Smooth muscle cell (in vitro differentiated cells): ENCODE data around the gene SPATA31C1. TPM values are rescaled to one million over a fixed set of nuclear protein-coding genes. Genes with fewer than 3 reads are reported as not detected.

Experiments used
- DNase-seq: peaks from one replicate; lab custom pipeline; 2025; ENCODE audit not compliant: unreplicated experiment; lab: John Stamatoyannopoulos, UW
- H2AFZ ChIP-seq: fragments of 200-600 bp; sonication (generic); 2 replicates; pipeline ENCODE4 v1.6.0; 2016; ENCODE audit warnings: antibody characterized with exemption, low read depth, mild to moderate bottlenecking
- H3F3A ChIP-seq: fragments of 200-600 bp; sonication (generic); 2 replicates; pipeline ENCODE4 v1.6.0; 2017; ENCODE audit warnings: antibody characterized with exemption, low read depth
- H3K27ac ChIP-seq: fragments of 200-600 bp; sonication (generic); 2 replicates; pipeline ENCODE4 v1.5.1; 2016; ENCODE audit warnings: low read depth, mild to moderate bottlenecking
- H3K27me3 ChIP-seq: fragments of 200-600 bp; sonication (generic); 2 replicates; pipeline ENCODE4 v1.6.1; 2016; ENCODE audit warnings: low read depth, mild to moderate bottlenecking
- H3K36me3 ChIP-seq: fragments of 200-600 bp; sonication (generic); 2 replicates; pipeline ENCODE4 v1.5.1; 2016; ENCODE audit warnings: low read depth
- H3K4me1 ChIP-seq: fragments of 200-600 bp; sonication (generic); 2 replicates; pipeline ENCODE4 v1.5.1; 2016; ENCODE audit warnings: low read depth
- H3K4me2 ChIP-seq: fragments of 200-600 bp; sonication (generic); 2 replicates; pipeline ENCODE4 v1.6.0; 2016; ENCODE audit warnings: mild to moderate bottlenecking
- H3K4me3 ChIP-seq: fragments of 200-600 bp; sonication (generic); 2 replicates; pipeline ENCODE4 v1.5.1; 2016; ENCODE audit warnings: mild to moderate bottlenecking
- H3K79me2 ChIP-seq: fragments of 200-600 bp; sonication (generic); 2 replicates; pipeline ENCODE4 v1.6.0; 2016; ENCODE audit warnings: low read depth, mild to moderate bottlenecking
- H3K9ac ChIP-seq: fragments of 200-600 bp; sonication (generic); 2 replicates; pipeline ENCODE4 v1.6.0; 2016; ENCODE audit warnings: low read depth
- H3K9me3 ChIP-seq: fragments of 200-600 bp; sonication (generic); replicated peaks from 2 replicates; pipeline ENCODE4 v1.5.1; 2016; ENCODE audit warnings: low read depth
- H4K20me1 ChIP-seq: fragments of 200-600 bp; sonication (generic); 2 replicates; pipeline ENCODE4 v1.6.0; 2016; ENCODE audit warnings: low read depth
- WGBS: methylation state at CpG from one replicate; pipeline ENCODE4 v1.1.7; 2016; ENCODE audit warnings: low lambda C conversion rate; 5-methylcytosine and 5-hydroxymethylcytosine counted together
- polyA plus RNA-seq: library from polyadenylated mRNA; unstranded; fragments of >200 nt; fragmentation: Nextera tagmentation; extraction: Ambion mirVana; gene quantifications from 2 replicates; pipeline ENCODE4 v1.2.1, GENCODE V29; 2016
- total RNA-seq: library from RNA; depleted of rRNA; stranded (reverse); fragments of >200 nt; gene quantifications from 2 replicates; pipeline ENCODE4 v1.2.3, GENCODE V29; 2014
- TF ChIP-seq, protein P1 (sequence below): fragments of 200-600 bp; sonication (generic); IDR thresholded peaks from 2 replicates; pipeline ENCODE4 v1.5.1; 2017; ENCODE audit warnings: borderline replicate concordance, mild to moderate bottlenecking, antibody characterized with exemption; ENCODE audit not compliant: insufficient read depth, poor library complexity, severe bottlenecking

The SPATA31C1 gene
- total and polyA plus RNA-seq, 2 experiments from 2014 or later, result not detected

DNA sequence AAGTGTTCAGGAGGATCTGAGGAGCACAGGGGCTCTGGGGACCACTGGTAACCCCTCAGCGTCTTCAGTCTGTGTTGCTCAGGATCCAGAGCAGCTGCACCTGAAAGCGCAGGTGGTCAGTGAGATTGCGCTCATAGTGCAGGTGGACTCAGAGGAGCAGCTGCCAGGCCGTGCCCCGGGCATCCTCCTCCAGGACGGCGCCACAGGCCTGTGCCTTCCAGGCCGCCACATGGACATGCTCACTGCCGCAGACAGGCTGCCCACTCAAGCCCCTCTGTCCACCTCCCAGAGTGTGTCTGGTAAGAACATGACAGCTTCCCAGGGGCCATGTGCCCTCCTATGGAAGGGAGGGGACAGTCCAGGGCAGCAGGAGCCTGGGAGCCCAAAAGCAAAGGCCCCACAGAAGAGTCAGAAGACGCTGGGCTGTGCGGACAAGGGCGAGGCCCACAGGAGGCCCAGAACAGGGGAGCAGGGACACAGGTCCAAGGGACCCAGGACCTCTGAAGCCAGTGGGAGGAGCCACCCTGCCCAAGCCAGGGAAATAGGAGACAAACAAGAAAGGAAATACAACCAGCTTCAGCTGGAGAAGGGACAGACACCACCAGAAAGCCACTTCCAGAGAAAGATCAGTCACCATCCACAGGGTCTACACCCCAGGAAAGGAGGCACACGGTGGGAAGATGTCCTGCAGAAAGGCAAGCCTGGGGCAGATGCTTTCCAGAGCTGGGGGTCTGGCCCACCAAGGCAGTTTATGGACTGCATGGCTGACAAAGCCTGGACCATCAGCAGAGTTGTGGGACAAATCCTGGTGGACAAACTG is 29.9 kb upstream of the SPATA31C1 start:
- Histone ChIP-seq H3F3A (no peaks in the 10 kb centered on the region), H3K79me2 (no peaks in the 10 kb centered on the region), H3K27me3 (no peaks in the 10 kb centered on the region), H3K4me2 (no peak overlapping the region), H3K9me3 (no peaks in the 10 kb centered on the region), H3K4me1 (no peaks in the 10 kb centered on the region), H4K20me1 (no peaks in the 10 kb centered on the region), H2AFZ (no peak overlapping the region), H3K4me3 (no peak overlapping the region), H3K36me3 (no peaks in the 10 kb centered on the region), H3K9ac (no peak overlapping the region), H3K27ac (no peak overlapping the region)
- WGBS, result 88% methylated on average over 10 of the region's 13 CpGs
- TF ChIP-seq, protein P1, sequence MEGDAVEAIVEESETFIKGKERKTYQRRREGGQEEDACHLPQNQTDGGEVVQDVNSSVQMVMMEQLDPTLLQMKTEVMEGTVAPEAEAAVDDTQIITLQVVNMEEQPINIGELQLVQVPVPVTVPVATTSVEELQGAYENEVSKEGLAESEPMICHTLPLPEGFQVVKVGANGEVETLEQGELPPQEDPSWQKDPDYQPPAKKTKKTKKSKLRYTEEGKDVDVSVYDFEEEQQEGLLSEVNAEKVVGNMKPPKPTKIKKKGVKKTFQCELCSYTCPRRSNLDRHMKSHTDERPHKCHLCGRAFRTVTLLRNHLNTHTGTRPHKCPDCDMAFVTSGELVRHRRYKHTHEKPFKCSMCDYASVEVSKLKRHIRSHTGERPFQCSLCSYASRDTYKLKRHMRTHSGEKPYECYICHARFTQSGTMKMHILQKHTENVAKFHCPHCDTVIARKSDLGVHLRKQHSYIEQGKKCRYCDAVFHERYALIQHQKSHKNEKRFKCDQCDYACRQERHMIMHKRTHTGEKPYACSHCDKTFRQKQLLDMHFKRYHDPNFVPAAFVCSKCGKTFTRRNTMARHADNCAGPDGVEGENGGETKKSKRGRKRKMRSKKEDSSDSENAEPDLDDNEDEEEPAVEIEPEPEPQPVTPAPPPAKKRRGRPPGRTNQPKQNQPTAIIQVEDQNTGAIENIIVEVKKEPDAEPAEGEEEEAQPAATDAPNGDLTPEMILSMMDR, result no peak
- no peak for DNase-seq

- no peak overlapping the region for H3K4me3 ChIP-seq
- no peaks in the 10 kb centered on the region for H3K9me3 ChIP-seq
- no peaks in the 10 kb centered on the region for H4K20me1 ChIP-seq
- 95% methylated on average over 6 of the region's 6 CpGs for WGBS
- no peak overlapping the region for H2AFZ ChIP-seq
- H3K36me3 ChIP-seq, result no peaks in the 10 kb centered on the region
- no peaks in the 10 kb centered on the region for H3K79me2 ChIP-seq
- TF ChIP-seq, protein P1, result no peak
- no peaks in the 10 kb centered on the region for H3K4me1 ChIP-seq
- H3K4me2 ChIP-seq, result no peak overlapping the region
- no peak overlapping the region for H3K27ac ChIP-seq
- no peaks in the 10 kb centered on the region for H3F3A ChIP-seq
- H3K27me3 ChIP-seq, result no peaks in the 10 kb centered on the region
- no peak overlapping the region for H3K9ac ChIP-seq
- no peak for DNase-seq
Measured at GRCh38 chr9:87888501-87888900, 29.3 kb upstream of the SPATA31C1 start.

DNA sequence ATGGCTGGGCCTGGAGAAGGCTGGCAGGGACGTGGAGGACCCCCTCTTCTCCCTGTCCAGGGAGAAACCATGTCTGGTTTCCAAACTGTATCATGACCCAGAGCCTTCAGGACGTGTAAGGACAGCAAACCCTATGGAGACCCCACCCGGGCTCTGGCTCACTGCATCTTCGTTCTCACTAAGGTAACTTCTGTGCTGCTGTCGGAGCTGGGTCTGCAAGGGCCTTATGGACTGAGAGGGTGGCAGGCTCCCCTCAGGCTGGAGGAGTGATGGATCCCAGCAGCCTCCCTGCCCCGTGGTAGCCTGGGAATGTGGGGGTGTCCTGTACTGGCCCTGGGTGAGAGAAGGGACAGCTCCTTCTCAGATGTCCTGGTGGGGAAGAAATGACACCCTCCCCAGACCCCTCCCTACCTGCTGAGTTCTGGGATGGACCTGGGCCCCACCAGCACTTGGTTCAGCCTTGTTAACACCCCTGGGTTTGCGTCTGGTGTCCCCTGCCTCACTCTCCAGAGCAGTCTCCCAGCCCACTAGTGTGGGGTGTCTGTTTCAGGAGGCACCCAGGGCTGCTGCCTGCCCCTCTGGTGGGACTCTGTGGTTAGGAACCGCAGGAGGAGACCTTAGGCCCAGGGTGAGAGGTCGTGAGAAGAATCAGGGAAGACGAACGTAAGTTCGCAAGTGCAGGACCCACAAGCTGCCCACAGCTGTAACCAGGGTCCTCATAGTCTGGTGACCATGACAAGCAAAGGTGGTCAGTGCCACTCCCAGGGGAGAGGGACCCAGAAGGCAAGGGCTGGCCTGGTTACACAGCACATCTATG is 28.5 kb upstream of the SPATA31C1 start:
- no peak for DNase-seq
- no peaks in the 10 kb centered on the region for H3K9me3 ChIP-seq
- H3K4me1 ChIP-seq, result no peaks in the 10 kb centered on the region
- no peak overlapping the region for H3K9ac ChIP-seq
- 95% methylated on average over 12 of the region's 12 CpGs for WGBS
- no peaks in the 10 kb centered on the region for H3K79me2 ChIP-seq
- no peak overlapping the region for H3K4me3 ChIP-seq
- H4K20me1 ChIP-seq, result no peaks in the 10 kb centered on the region
- H2AFZ ChIP-seq, result no peak overlapping the region
- no peaks in the 10 kb centered on the region for H3K27me3 ChIP-seq
- no peaks in the 10 kb centered on the region for H3K36me3 ChIP-seq
- no peak overlapping the region for H3K27ac ChIP-seq
- no peak overlapping the region for H3K4me2 ChIP-seq
- H3F3A ChIP-seq, result no peaks in the 10 kb centered on the region
- TF ChIP-seq, protein P1, result no peak
